Stimulated activated CD4-positive, alpha-beta T cell treated with anti-CD3 and anti-CD28 coated beads, Interleukin-1b, Interleukin-23, amount 100 ng/mL, for 4 hours (primary cell): ENCODE results near the gene C5AR2.
"Not testable (repeated sequence)": the region's sequence is repeated elsewhere in the genome, so short reads cannot be mapped to it uniquely, and the experiment has no call there.

Experiments
- DNase-seq, 2 donors: peaks; one replicate each; pipeline ENCODE4 v3.0.0-alpha.2; 2020; ENCODE audit warnings: low read depth in 2 of 2

The C5AR2 gene

GRCh38 chr19:47323409-47323808 lies 8.6 kb upstream of the C5AR2 start:
- DNase-seq = no peak

GRCh38 chr19:47323872-47324271 lies 8.1 kb upstream of the C5AR2 start:
- no peak for DNase-seq

- no peak for DNase-seq
Observed at GRCh38 chr19:47324502-47324901, 7.5 kb upstream of the C5AR2 start.

- no peak for DNase-seq
Observed at GRCh38 chr19:47330466-47330869, 1.5 kb upstream of the C5AR2 start.

GRCh38 chr19:47331490-47331889 lies 485 bp upstream of the C5AR2 start:
- no peak for DNase-seq

- not testable (repeated sequence) for DNase-seq
Observed at GRCh38 chr19:47336765-47337718, 5.1 kb downstream of the C5AR2 start.

GRCh38 chr19:47339196-47339880 lies 7.4 kb downstream of the C5AR2 start:
- no peak for DNase-seq

GRCh38 chr19:47340477-47341208 lies 8.7 kb downstream of the C5AR2 start:
- DNase-seq = no peak

- no peak for DNase-seq
Observed at GRCh38 chr19:47341734-47342133, 9.8 kb downstream of the C5AR2 start.

- DNase-seq = no peak
Observed at GRCh38 chr19:47343194-47343802, 11.3 kb downstream of the C5AR2 start.

- no peak for DNase-seq
Observed at GRCh38 chr19:47344425-47344824, 12.4 kb downstream of the C5AR2 start.

- DNase-seq = not testable (repeated sequence)
Observed at GRCh38 chr19:47346024-47346423, 14.0 kb downstream of the C5AR2 start.

- DNase-seq = peak; percentile 97 to 99
Observed at GRCh38 chr19:47348819-47349795, 17.1 kb downstream of the C5AR2 start, which contains the start of gene DHX34. TSS of gene DHX34 (plus strand) at chr19:47349315. CDS start at chr19:47353031, 3,716 bp downstream.

- DNase-seq = no peak
Observed at GRCh38 chr19:47350630-47351029, 18.7 kb downstream of the C5AR2 start.

GRCh38 chr19:47351548-47351947 lies 19.6 kb downstream of the C5AR2 start:
- no peak for DNase-seq

GRCh38 chr19:47352095-47352494 lies 20.1 kb downstream of the C5AR2 start:
- no peak for DNase-seq

- no peak for DNase-seq
Observed at GRCh38 chr19:47353307-47353712, 21.3 kb downstream of the C5AR2 start.

- DNase-seq = no peak
Observed at GRCh38 chr19:47356900-47357299, 24.9 kb downstream of the C5AR2 start.

- no peak for DNase-seq
Observed at GRCh38 chr19:47357788-47358680, 26.1 kb downstream of the C5AR2 start.
